ENCODE results near the gene L3HYPDH.

L3HYPDH gene

DNA sequence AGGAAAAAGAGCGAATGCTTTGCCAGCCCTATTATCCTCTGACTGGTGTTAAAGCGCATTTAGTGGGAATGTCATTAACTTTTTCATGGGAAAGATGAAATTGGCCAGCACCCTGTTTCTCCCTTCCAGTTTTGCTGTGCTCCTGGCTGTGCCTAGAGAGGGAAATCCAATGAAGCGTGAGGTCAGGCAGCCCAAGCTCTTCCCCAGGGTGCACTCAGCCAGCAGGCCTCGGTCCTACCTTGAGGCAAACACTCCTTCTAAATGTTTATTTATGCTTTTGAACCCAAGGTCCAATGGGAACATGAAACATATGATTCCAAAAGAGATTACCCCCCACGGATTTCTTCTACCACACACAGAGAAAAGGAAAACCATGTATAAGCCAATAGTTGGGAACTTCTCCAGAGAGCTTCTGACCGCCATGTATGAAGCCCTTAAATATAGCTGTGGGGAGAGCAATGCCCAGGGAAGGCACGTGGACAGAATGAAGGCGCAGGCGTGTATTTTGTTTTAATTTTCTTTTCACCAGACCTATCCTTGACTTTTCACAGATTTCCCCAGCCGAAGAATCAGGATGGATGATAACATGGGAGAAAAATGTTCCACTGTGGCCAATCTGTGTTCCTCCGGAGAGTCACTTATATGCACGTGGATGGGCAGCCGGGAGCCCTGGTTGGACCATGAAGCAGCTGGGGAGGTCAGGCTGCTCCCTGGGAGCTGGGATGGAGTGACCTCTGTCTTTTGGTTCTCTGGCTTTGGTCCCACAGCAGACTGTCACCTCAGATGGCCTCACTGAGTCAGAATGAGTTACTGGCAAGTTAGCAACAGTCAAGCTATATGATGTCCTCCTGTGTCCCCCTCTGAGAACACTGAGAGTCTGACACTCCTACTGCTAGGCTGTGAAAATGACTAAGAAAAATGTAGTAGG lies 56.3 kb downstream of the L3HYPDH start:
- DNase-seq (ENCODE audit: low spot score): no peak

DNA sequence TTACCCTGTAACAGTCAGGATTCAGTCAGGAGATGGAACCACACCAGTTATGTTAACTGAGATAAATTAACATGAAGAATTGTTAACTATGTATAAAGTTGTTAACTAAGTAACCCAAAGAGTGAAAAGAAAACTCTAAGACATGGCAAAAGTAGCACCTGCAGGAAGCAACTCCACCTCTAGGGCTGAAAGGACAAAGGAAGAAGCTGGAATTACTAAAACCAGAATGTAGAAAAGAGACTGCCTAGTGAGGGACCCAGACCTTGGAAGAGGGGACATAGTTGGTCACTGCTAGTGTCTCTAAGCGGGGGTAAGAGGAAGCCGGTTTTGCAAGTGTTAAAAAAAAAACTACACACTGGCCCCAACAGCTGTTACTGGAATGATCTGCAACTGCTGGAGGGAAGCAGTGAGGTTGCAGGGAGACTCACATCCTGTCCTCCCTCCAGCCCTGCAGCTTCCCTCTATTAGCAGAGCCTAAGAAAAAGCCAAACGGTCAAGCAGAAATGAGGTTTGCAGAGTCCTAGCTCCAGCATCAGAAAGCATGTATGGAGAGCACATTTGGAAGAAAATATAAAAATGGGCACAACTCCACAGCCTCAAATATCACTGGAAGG lies 58.8 kb downstream of the L3HYPDH start:
- DNase-seq (ENCODE audit: low spot score): no peak

DNA sequence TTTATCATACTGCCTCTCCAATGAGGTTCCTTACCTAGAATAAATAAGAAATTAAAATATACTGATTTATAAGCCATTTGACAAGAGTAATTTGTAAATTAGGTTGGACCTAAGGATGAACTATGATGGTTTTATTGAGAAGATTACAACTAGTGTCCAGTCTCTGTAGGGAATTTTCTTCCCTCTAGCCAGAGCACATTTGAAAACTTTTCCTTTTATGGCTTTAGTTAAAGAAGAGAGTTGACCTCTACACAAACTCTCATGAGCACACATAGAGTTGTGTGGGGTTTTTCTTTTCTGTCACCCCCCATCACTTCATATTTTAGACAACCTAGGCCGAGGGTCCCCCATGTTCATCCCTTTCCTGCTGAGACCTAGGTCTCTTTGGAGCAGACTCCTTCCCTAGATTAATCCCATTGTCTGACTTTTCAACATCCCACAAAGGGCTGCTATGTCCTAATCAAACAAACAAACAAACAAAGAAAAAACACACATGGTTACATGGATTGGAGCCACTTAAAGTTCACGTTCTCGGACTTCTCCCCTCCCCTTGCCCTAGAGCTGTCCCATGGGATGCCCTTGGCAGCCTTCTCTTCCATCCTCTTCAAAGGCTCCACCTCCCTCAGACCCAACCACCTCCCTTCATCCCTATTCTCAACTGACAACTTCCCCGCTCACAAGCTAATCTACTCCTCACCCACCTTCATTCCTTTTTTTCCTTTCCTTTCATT lies 59.7 kb downstream of the L3HYPDH start:
- no peak for DNase-seq (ENCODE audit: low spot score)

All from NAMALWA (cell line).